Measurements from ENCODE around the gene GZMM. TPM values are rescaled to one million over a fixed set of nuclear protein-coding genes. Genes with fewer than 3 reads are reported as not detected.

Gene GZMM
- total and polyA plus RNA-seq, 2 of the 13 experiments (the other 11 are each of a cell fraction or from before 2014, with no cell fraction given) = 0.07 TPM; not detected in 1

GRCh38 chr19:570937-571565 lies 27.2 kb downstream of the GZMM start (continued):
- TF ChIP-seq ZIK1 (CRISPR knock-in tag; IDR thresholded peaks at IDR 0.05; ENCODE audit: borderline replicate concordance, low read depth) (0 out of 2 replicates have a peak, but pooled peaks have one; percentile 19), RBM39 (IDR thresholded peaks at IDR 0.05; ENCODE audit: low read depth, low read length, poor library complexity, severe bottlenecking) (peak; percentile 36), ZNF253 (CRISPR knock-in tag; IDR thresholded peaks at IDR 0.05; ENCODE audit: borderline replicate concordance) (no peak), ZNF275 (CRISPR knock-in tag; IDR thresholded peaks at IDR 0.05; ENCODE audit: borderline replicate concordance) (no peak), ZNF441 (CRISPR knock-in tag; IDR thresholded peaks at IDR 0.05; ENCODE audit: borderline replicate concordance) (0 out of 2 replicates have a peak, but pooled peaks have one; percentile 43), BATF2 (CRISPR knock-in tag; IDR thresholded peaks at IDR 0.05) (no peak), ZNF468 (CRISPR knock-in tag; IDR thresholded peaks at IDR 0.05) (no peak), DBP (CRISPR knock-in tag; IDR thresholded peaks at IDR 0.05; ENCODE audit: not compliant biosample characterization) (peak; percentile 52), ZNF276 (CRISPR knock-in tag; IDR thresholded peaks at IDR 0.05; ENCODE audit: low read depth) (peak; percentile 48; the same call in 1 of the 2 replicates), TFDP2 (CRISPR knock-in tag; IDR thresholded peaks at IDR 0.05) (peak; percentile 92), CERS6 (CRISPR knock-in tag; IDR thresholded peaks at IDR 0.05) (no peak), HOXA3 (CRISPR knock-in tag; IDR thresholded peaks at IDR 0.05) (peak; percentile 35; the same call in 1 of the 2 replicates), NRL (CRISPR knock-in tag; IDR thresholded peaks at IDR 0.05; ENCODE audit: borderline replicate concordance) (peak; percentile 85; the same call in 1 of the 2 replicates), GFI1 (CRISPR knock-in tag; IDR thresholded peaks at IDR 0.05; ENCODE audit: borderline replicate concordance) (peak; percentile 53; the same call in 1 of the 2 replicates), ZNF180 (CRISPR knock-in tag; IDR thresholded peaks at IDR 0.05; ENCODE audit: borderline replicate concordance, low read depth) (no peak), PCBP2 (optimal IDR thresholded peaks at IDR 0.05; ENCODE audit: low read depth, low read length, poor library complexity, severe bottlenecking) (no peak), MXD3 (CRISPR knock-in tag; IDR thresholded peaks at IDR 0.05) (0 out of 2 replicates have a peak, but pooled peaks have one; percentile 58), ZNF605 (CRISPR knock-in tag; IDR thresholded peaks at IDR 0.05) (peak; percentile 41; the same call in 1 of the 2 replicates), CC2D1A (CRISPR knock-in tag; IDR thresholded peaks at IDR 0.05) (0 out of 2 replicates have a peak, but pooled peaks have one; percentile 19), ZNF777 (CRISPR knock-in tag; IDR thresholded peaks at IDR 0.05) (peak; percentile 85; the same call in 1 of the 2 replicates), MZF1 (CRISPR knock-in tag; IDR thresholded peaks at IDR 0.05; ENCODE audit: borderline replicate concordance) (no peak)

Data from HepG2 (cell line).